HL-60 (cell line): ENCODE data around the gene NAT8L.

Experiments used
- POLR2AphosphoS5 ChIP-seq: IDR thresholded peaks from 2 replicates; pipeline ENCODE4 v1.6.1; 2012; ENCODE audit warnings: low read depth
- TF ChIP-seq, protein P1 (sequence below): IDR thresholded peaks from one replicate; pipeline ENCODE4 v1.5.1; 2011; ENCODE audit warnings: low read length, control low read depth, inconsistent platforms; ENCODE audit not compliant: insufficient read depth

GRCh38 chr4:2073808-2074481, 14.8 kb downstream of the NAT8L start:
- TF ChIP-seq, protein P1, sequence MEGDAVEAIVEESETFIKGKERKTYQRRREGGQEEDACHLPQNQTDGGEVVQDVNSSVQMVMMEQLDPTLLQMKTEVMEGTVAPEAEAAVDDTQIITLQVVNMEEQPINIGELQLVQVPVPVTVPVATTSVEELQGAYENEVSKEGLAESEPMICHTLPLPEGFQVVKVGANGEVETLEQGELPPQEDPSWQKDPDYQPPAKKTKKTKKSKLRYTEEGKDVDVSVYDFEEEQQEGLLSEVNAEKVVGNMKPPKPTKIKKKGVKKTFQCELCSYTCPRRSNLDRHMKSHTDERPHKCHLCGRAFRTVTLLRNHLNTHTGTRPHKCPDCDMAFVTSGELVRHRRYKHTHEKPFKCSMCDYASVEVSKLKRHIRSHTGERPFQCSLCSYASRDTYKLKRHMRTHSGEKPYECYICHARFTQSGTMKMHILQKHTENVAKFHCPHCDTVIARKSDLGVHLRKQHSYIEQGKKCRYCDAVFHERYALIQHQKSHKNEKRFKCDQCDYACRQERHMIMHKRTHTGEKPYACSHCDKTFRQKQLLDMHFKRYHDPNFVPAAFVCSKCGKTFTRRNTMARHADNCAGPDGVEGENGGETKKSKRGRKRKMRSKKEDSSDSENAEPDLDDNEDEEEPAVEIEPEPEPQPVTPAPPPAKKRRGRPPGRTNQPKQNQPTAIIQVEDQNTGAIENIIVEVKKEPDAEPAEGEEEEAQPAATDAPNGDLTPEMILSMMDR: no peak
- no peak for TF ChIP-seq POLR2AphosphoS5
